CD4-positive, alpha-beta T cell treated with Interleukin-12 subunit alpha and Interleukin-12 subunit beta, for 1 hour (primary cell): ENCODE results near the gene DOCK6.
"Not testable (repeated sequence)": the region's sequence is repeated elsewhere in the genome, so short reads cannot be mapped to it uniquely, and the experiment has no call there.

Source experiments
- DNase-seq: peaks from one replicate; pipeline ENCODE4 v3.0.0-alpha.2; 2020

DOCK6 gene

DNA sequence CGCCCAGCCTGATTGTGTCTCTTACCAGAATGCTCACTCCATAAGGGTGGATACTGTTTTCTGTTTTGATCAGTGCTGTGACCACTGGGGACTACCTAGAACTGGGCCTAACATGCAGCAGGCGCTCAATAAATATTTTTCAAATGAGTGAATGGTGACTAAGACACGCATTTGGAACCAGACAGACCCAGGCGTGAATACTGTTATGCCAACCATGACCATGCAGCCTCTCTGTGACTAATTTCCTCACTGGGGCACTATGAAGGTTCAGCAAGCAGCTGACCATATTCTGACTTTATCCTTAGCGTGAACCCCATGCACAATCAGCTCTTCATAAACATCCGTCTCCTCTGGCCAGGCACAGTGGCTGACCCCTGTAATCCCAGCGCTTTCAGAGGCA lies 93.8 kb downstream of the DOCK6 start:
- no peak for DNase-seq

DNA sequence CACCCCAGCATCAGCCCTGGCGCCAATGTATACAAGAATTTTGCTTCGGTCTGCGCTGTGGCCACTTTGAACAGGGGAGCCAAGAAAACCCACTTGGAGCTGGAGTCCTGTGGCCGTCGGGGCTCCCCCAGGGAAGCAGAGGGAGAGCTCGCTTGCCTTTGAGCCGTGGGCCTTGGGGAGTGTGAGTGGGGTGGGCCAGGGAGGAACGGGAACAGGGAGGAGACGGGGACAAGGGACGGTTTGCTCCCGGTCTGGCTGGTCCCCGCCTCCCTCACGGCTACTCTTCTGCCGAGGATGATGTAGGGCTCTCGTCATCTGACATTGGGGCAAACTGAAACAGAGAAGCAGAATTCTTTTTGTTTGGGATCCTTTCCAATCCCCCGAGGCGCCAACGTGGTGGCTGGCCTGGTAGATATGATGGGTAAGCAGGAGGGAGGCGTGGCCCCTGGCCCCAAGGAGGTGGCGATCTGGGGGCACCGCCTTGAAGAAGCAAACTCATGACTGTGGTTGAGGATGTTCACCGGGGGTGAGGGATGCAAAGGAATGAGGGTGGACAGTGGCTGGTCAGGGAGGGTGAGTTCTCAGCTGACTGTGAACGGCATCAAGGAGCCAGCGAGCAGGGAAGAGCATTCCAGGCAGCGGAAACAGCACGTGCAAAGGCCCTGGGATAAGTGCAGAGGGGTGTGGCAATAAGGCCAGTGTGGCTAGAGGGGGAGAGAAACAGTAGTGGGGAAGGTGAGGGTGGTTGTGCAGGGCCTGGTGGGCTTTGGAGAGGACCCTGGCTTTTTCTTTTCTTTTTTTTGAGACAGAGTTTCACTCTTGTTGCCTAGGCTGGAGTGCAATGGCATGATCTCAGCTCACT lies 95.8 kb downstream of the DOCK6 start:
- no peak for DNase-seq

GRCh38 chr19:11165486-11166030 lies 96.8 kb downstream of the DOCK6 start:
- DNase-seq, result no peak

- no peak for DNase-seq
Observed at GRCh38 chr19:11164879-11165406, 97.4 kb downstream of the DOCK6 start.

DNA sequence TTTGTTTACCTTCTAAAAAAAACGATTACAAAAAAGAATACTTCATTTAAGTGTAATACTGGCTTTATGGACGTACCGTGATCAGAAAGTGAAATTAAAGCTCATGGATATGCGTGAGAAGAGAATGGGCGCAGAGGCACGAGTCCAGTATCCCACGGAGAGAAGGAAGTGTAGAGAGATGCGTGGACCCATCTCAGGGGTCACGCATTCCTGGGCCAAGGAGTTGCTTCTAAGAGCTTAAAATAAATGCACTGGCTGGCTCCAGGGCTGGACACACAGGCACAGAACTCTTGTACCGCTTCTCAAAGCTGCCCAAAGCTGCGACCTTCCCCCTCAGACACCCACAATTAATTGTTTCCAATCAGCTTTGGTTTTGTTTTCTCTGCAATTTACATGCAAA lies 98.0 kb downstream of the DOCK6 start:
- no peak for DNase-seq

DNA sequence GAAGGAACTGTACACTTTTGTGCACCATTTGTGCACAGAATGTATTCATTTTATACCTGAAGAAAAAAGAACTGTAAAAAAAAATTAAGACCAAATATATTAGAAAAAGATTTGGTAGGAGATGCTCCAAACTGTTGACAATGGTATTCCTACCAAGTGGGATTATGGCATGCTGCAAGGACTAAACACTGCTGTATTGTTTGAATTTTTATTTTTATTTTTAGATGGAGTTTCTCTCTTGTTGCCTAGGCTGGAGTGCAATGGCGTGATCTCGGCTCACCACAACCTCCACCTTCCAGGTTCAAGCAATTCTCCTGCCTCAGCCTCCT lies 101.9 kb downstream of the DOCK6 start:
- DNase-seq, result not testable (repeated sequence)

DNA sequence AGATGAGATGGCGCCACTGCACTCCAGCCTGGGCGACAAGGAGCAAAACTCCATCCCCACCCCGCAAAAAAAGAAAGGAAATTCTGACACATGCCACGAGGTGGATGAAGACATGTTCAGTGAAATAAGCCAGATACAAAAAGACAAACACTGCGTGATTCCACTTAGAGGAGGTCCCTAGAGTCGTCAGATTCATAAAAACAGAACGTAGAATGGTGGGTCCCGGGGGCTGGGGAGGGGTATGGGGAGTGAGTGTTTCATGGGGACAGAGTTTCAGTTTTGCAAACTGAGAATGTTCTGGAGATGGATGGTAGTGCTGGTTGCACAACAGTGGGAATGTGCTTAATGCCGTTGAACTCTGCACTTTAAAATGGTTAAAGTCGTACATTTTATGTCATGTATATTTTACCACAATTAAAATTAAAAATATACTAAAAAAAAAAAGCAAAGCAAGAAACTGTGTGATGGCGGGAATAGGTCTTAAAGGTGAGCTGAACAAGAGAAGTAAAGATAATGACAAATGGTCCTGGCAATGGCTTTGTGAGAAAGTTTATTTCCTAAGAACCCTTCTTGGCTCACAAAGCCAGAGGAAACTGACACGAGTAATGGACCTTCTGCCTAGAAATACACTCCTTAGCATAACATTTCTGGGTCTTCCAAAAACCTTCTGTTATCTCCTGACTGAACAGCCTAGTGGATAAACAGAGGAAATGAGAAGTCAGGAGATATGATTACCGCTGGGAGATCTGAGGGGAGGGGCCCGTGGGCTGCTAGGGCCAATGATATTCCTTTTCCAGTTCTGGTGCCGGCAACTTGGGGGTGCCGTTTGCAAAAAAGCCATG lies 102.5 kb downstream of the DOCK6 start:
- DNase-seq, result no peak

GRCh38 chr19:11155373-11156120 lies 106.8 kb downstream of the DOCK6 start, which contains the start of gene SPC24:
SPC24 (minus strand) TSS chr19:11155782; CDS start chr19:11155776, 6 bp downstream.
- DNase-seq, result peak; percentile 95

DNA sequence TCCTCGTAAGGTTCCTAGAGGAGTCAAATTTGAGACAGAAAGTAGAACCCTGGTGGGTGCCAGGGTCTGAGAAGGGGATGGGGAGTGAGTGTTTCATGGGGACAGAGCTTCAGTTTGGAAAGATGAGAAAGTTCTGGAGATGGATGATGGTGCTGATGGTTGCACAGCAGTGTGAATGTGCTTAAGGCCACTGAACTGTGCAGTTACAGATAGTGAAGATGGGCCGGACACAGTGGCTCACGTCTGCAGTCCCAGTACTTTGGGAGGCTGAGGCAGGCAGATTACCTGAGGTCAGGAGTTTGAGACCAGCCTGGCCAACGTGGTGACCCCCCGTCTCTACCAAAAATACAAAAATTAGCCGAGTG lies 107.7 kb downstream of the DOCK6 start:
- DNase-seq, result no peak

- DNase-seq, result no peak
Observed at GRCh38 chr19:11152318-11153062, 109.8 kb downstream of the DOCK6 start.

- DNase-seq, result no peak
Observed at GRCh38 chr19:11151181-11151580, 111.1 kb downstream of the DOCK6 start.
